B cell (primary cell): ENCODE results near the gene PPP1R2C. TPM values are rescaled to one million over a fixed set of nuclear protein-coding genes. Genes with fewer than 3 reads are reported as not detected.

Source experiments
- ATAC-seq: fragments of 200-7000 bp; cut with Tn5 transposase; one replicate; pipeline ENCODE4 v1.10.0; 2021; ENCODE audit warnings: low read depth, mild to moderate bottlenecking, moderate number of reproducible peaks, moderate library complexity
- CTCF ChIA-PET: fragments of 350-600 bp; sonication (Branson Sonifier 250); formaldehyde crosslinking; loops from one replicate; lab custom pipeline; 2021; ENCODE audit warnings: antibody characterized with exemption, inconsistent platforms; lab: Charles Lee
- POLR2A ChIA-PET: fragments of 350-600 bp; sonication (Branson Sonifier 250); formaldehyde crosslinking; loops from one replicate; lab custom pipeline; 2021; ENCODE audit warnings: antibody characterized with exemption; lab: Charles Lee
- DNase-seq: peaks from one replicate; pipeline ENCODE4 v3.0.0; 2013
- H2AFZ ChIP-seq: 2 replicates; pipeline ENCODE4 v1.6.1; 2012; ENCODE audit warnings: mild to moderate bottlenecking, low read depth, low read length; ENCODE audit not compliant: insufficient read depth, poor library complexity, severe bottlenecking
- H3K27ac ChIP-seq, 2 donors: 1 replicate in 1 of 2; 2 replicates in 1 of 2; pipeline ENCODE4 v1.5.1; 2012 to 2013; ENCODE audit warnings: low read length in 2 of 2, mild to moderate bottlenecking in 2 of 2, moderate library complexity in 1 of 2
- H3K27me3 ChIP-seq, 4 experiments: fragments of 200-600 bp in 1 of 4; sonication (generic) in 1 of 4; replicated peaks in 1 of 4; 1 replicate in 2 of 4; 2 replicates in 2 of 4; pipeline versions ENCODE4 v1.6.1 to v1.7.0; 2013 to 2016; ENCODE audit warnings: low read length in 3 of 4, mild to moderate bottlenecking in 2 of 4, mixed read lengths in 1 of 4, moderate library complexity in 1 of 4; ENCODE audit not compliant: insufficient read depth in 4 of 4, control insufficient read depth in 3 of 4; ENCODE audit errors: control extremely low read depth in 1 of 4
- H3K36me3 ChIP-seq, 2 experiments: replicated peaks in 1 of 2; 1 replicate in 1 of 2; 2 replicates in 1 of 2; pipeline versions ENCODE4 v1.6.1 to v1.7.1; 2013; ENCODE audit warnings: low read length in 1 of 2; ENCODE audit not compliant: insufficient read depth in 2 of 2, control insufficient read depth in 1 of 2; ENCODE audit errors: control extremely low read depth in 1 of 2, extremely low read depth in 1 of 2
- H3K4me1 ChIP-seq, 2 donors: fragments of 200-600 bp in 1 of 2; sonication (generic) in 1 of 2; 1 replicate in 1 of 2; 2 replicates in 1 of 2; pipeline versions ENCODE4 v1.5.1 to v1.6.1; 2013 to 2017; ENCODE audit warnings: low read length in 2 of 2; ENCODE audit not compliant: control insufficient read depth in 2 of 2, insufficient read depth in 2 of 2
- H3K4me2 ChIP-seq: replicated peaks from 2 replicates; pipeline ENCODE3; 2012; ENCODE audit warnings: mild to moderate bottlenecking, low read depth, low read length; ENCODE audit not compliant: poor library complexity, severe bottlenecking
- H3K4me3 ChIP-seq, 5 experiments: fragments of 200-600 bp in 1 of 5; sonication (generic) in 1 of 5; 1 replicate in 3 of 5; 2 replicates in 2 of 5; pipeline versions ENCODE4 v1.5.1 to v1.7.0; 2011 to 2016; ENCODE audit warnings: low read length in 4 of 5, mild to moderate bottlenecking in 4 of 5, low read depth in 2 of 5, control low read depth in 1 of 5, moderate library complexity in 1 of 5; ENCODE audit not compliant: insufficient read depth in 1 of 5; ENCODE audit errors: control extremely low read depth in 1 of 5, extremely low read depth in 1 of 5
- H3K79me2 ChIP-seq: fragments of 200-600 bp; sonication (generic); one replicate; pipeline ENCODE4 v1.6.0; 2016; ENCODE audit warnings: low read length; ENCODE audit not compliant: control insufficient read depth, insufficient read depth
- H3K9ac ChIP-seq: fragments of 200-600 bp; sonication (generic); 2 replicates; pipeline ENCODE4 v1.6.1; 2017; ENCODE audit warnings: mild to moderate bottlenecking, low read length, moderate library complexity
- H3K9me3 ChIP-seq, 3 donors: one replicate each; pipeline versions ENCODE4 v1.6.1 to v1.7.1; 2013; ENCODE audit warnings: low read length in 2 of 3; ENCODE audit not compliant: control insufficient read depth in 2 of 3, insufficient read depth in 1 of 3; ENCODE audit errors: control extremely low read depth in 1 of 3
- H4K20me1 ChIP-seq: 2 replicates; pipeline ENCODE4 v1.6.0; 2012; ENCODE audit warnings: mild to moderate bottlenecking, low read length; ENCODE audit not compliant: insufficient read depth, control insufficient read depth, poor library complexity, severe bottlenecking
- H3K27ac Mint-ChIP-seq: one replicate; pipeline ENCODE4 v1.8.0; 2021; ENCODE audit warnings: mixed read lengths
- H3K27me3 Mint-ChIP-seq: one replicate; pipeline ENCODE4 v1.8.0; 2021; ENCODE audit warnings: mixed read lengths
- H3K4me1 Mint-ChIP-seq: one replicate; pipeline ENCODE4 v1.8.0; 2021; ENCODE audit warnings: mixed read lengths
- H3K4me3 Mint-ChIP-seq: one replicate; pipeline ENCODE4 v1.8.0; 2021; ENCODE audit warnings: mixed read lengths
- H3K9me3 Mint-ChIP-seq: one replicate; pipeline ENCODE4 v1.8.0; 2022; ENCODE audit warnings: mixed read lengths; ENCODE audit not compliant: insufficient read depth
- EZH2 ChIP-seq: IDR thresholded peaks from 2 replicates; pipeline ENCODE4 v1.6.1; 2012; ENCODE audit warnings: borderline replicate concordance, low read depth, mild to moderate bottlenecking, moderate library complexity, low read length; ENCODE audit not compliant: insufficient read depth, poor library complexity, severe bottlenecking
- WGBS: methylation state at CpG from one replicate; pipeline ENCODE4 v1.1.5; 2013; ENCODE audit warnings: missing lambda C conversion rate; ENCODE audit not compliant: insufficient coverage; 5-methylcytosine and 5-hydroxymethylcytosine counted together
- intact Hi-C: fragments of 100-400 bp; cut with micrococcal nuclease; formaldehyde crosslinking; loops from one replicate; pipeline ENCODE4 v1.10.0; 2022
- polyA plus RNA-seq: library from polyadenylated mRNA; depleted of rRNA; stranded (reverse); fragments of >200 nt; gene quantifications from 2 replicates; pipeline ENCODE4 v1.2.3, GENCODE V29; 2012
- total RNA-seq, 2 donors: library from RNA; stranded (reverse); fragments of 120-200 nt in 1 of 2; gene quantifications; 1 replicate in 1 of 2; 2 replicates in 1 of 2; pipeline versions ENCODE4 v1.2.3 to v1.2.4, GENCODE V29; 2013 to 2022
- TF ChIP-seq, protein P1 (sequence below): fragments of 200-600 bp; IDR thresholded peaks from one replicate; pipeline ENCODE4 v1.8.0; 2022; ENCODE audit warnings: antibody characterized with exemption, mild to moderate bottlenecking

The PPP1R2C gene
- total and polyA plus RNA-seq, 2 donors (not counting 1 experiment from before 2014, with no cell fraction given): 10.6 TPM; not detected in 1

GRCh38 chrX:42759881-42760280 is 18.1 kb downstream of the PPP1R2C start:
- WGBS: no CpG with 5 or more reads among the region's 1 CpG
- CTCF ChIA-PET: interaction anchor here (0.5 kb wide), 1 partner anchor 66 kb away, joined by 3 read pairs; no protein-coding TSS in a partner anchor
- no peak for DNase-seq

GRCh38 chrX:42755815-42756214 is 22.1 kb downstream of the PPP1R2C start:
- WGBS: 46% methylated on average over 4 of the region's 6 CpGs
- Histone ChIP-seq H3K36me3 (no peaks in the 10 kb centered on the region), H3K27me3 (no peaks in the 10 kb centered on the region), H4K20me1 (no peaks in the 10 kb centered on the region), H2AFZ (no peak overlapping the region), H3K27ac (no peak overlapping the region), H3K4me2 (no peak overlapping the region), H3K9me3 (no peaks in the 10 kb centered on the region), H3K9ac (no peak overlapping the region), H3K4me3 (no peak overlapping the region), H3K4me1 (no peaks in the 10 kb centered on the region), H3K79me2 (no peaks in the 10 kb centered on the region)
- TF ChIP-seq, protein P1, sequence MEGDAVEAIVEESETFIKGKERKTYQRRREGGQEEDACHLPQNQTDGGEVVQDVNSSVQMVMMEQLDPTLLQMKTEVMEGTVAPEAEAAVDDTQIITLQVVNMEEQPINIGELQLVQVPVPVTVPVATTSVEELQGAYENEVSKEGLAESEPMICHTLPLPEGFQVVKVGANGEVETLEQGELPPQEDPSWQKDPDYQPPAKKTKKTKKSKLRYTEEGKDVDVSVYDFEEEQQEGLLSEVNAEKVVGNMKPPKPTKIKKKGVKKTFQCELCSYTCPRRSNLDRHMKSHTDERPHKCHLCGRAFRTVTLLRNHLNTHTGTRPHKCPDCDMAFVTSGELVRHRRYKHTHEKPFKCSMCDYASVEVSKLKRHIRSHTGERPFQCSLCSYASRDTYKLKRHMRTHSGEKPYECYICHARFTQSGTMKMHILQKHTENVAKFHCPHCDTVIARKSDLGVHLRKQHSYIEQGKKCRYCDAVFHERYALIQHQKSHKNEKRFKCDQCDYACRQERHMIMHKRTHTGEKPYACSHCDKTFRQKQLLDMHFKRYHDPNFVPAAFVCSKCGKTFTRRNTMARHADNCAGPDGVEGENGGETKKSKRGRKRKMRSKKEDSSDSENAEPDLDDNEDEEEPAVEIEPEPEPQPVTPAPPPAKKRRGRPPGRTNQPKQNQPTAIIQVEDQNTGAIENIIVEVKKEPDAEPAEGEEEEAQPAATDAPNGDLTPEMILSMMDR: no peak
- TF ChIP-seq EZH2: no peak
- Mint-ChIP-seq H3K27me3 (no peaks in the 10 kb centered on the region), H3K4me3 (no peak overlapping the region), H3K9me3 (no peaks in the 10 kb centered on the region), H3K27ac (peak overlapping the region; percentile 29), H3K4me1 (peaks cover 5% of the 10 kb centered on the region)
- DNase-seq (no peak), ATAC-seq (no peak)
- intact Hi-C loops: no loop called here
- ChIA-PET POLR2A (no interaction called here), CTCF (no interaction called here)

More at GRCh38 chrX:42759881-42760280, 18.1 kb downstream of the PPP1R2C start:
- no peaks in the 10 kb centered on the region for H4K20me1 ChIP-seq
- H3K27me3 ChIP-seq: no peaks in the 10 kb centered on the region
- TF ChIP-seq, protein P1: no peak
- TF ChIP-seq EZH2: no peak
- no peaks in the 10 kb centered on the region for H3K4me1 ChIP-seq
- H3K27ac ChIP-seq: no peak overlapping the region
- no peak for ATAC-seq
- H3K4me3 ChIP-seq: no peak overlapping the region
- no peak overlapping the region for H3K4me3 Mint-ChIP-seq
- H3K36me3 ChIP-seq: no peaks in the 10 kb centered on the region
- H3K9ac ChIP-seq: no peak overlapping the region
- H3K9me3 Mint-ChIP-seq: no peaks in the 10 kb centered on the region
- no peaks in the 10 kb centered on the region for H3K27me3 Mint-ChIP-seq
- POLR2A ChIA-PET: no interaction called here
- no peak overlapping the region for H3K27ac Mint-ChIP-seq
- no peak overlapping the region for H2AFZ ChIP-seq
- intact Hi-C loops: no loop called here
- H3K4me1 Mint-ChIP-seq: peaks cover 5% of the 10 kb centered on the region
- no peaks in the 10 kb centered on the region for H3K9me3 ChIP-seq
- no peaks in the 10 kb centered on the region for H3K79me2 ChIP-seq
- no peak overlapping the region for H3K4me2 ChIP-seq
